Ascending aorta (tissue), 2 donors: Measurements from ENCODE around the gene ABCA7. TPM values are rescaled to one million over a fixed set of nuclear protein-coding genes. Genes with fewer than 3 reads are reported as not detected.

Experiments used
- DNase-seq, 2 donors: peaks; one replicate each; pipeline ENCODE4 v3.0.0-alpha.2; 2019; ENCODE audit warnings: low spot score in 2 of 2
- H3K27ac ChIP-seq, 2 donors: fragments of 200-600 bp; sonication (generic); one replicate each; pipeline ENCODE4 v1.5.1; 2016 to 2017; ENCODE audit warnings: mild to moderate bottlenecking in 1 of 2
- H3K27me3 ChIP-seq: fragments of 200-600 bp; sonication (generic); one replicate; pipeline ENCODE4 v1.5.1; 2017
- H3K36me3 ChIP-seq, 2 donors: fragments of 200-600 bp; sonication (generic); one replicate each; pipeline ENCODE4 v1.5.1; 2016
- H3K4me1 ChIP-seq, 2 donors: fragments of 200-600 bp; sonication (generic); one replicate each; pipeline ENCODE4 v1.5.1; 2016 to 2017; ENCODE audit warnings: mild to moderate bottlenecking in 1 of 2
- H3K4me3 ChIP-seq, 2 donors: fragments of 200-600 bp; sonication (generic); one replicate each; pipeline ENCODE4 v1.5.1; 2016 to 2017; ENCODE audit warnings: mild to moderate bottlenecking in 1 of 2
- H3K9me3 ChIP-seq, 2 donors: fragments of 200-600 bp; sonication (generic); one replicate each; pipeline ENCODE4 v1.5.1; 2016
- intact Hi-C: fragments of 100-400 bp; cut with DNase I; formaldehyde crosslinking; loops from one replicate; pipeline ENCODE4 v1.15.1; 2023
- total RNA-seq: library from RNA; depleted of rRNA; stranded (reverse); fragments of >200 nt; gene quantifications from one replicate; pipeline ENCODE4 v1.1.0, GENCODE V29; 2016
- TF ChIP-seq, protein P1 (sequence below), 3 experiments: fragments of 200-600 bp in 2 of 3; fragments of 450-650 bp in 1 of 3; sonication (generic) in 2 of 3; IDR thresholded peaks; one replicate each; pipeline ENCODE4 v1.5.1; 2016 to 2019; ENCODE audit warnings: antibody characterized with exemption in 3 of 3, mild to moderate bottlenecking in 1 of 3, moderate library complexity in 1 of 3

The ABCA7 gene
- total RNA-seq, 1 donor from 2014 or later: 96.6 TPM

DNA sequence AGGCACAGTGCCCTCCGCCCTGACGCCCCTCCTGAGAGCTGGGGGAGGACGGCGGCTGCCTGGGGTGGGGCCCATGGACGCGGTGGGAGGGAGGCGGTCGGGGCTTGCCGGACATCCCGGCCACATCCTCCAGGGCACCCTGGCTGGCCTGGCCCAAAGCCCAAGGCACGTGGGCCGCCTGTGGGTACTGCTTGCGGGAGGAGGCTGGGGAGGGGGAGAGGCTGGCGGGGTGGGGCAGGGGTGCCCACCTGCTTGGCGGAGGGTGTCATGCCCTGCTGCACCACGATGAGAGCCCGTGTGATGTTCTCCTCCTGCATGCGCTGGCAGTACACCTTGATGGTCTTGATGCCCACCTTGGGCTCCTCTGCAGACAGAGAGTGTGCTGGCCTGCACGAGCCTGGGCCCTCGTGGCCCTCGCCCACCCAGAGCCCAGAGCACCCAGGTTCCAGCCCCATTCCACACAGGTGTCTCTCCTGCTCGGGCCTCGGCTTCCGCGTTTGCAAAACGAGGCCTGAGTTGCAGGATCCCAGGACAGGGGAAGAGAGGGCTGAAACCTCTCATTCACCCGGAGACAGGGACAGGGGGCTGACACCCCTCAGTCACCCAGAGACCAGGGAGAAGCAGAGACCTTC, 51.8 kb downstream of the ABCA7 start:
- H3K4me3 ChIP-seq: no peak overlapping the region
- no peak for DNase-seq
- intact Hi-C loops: no loop called here
- H3K9me3 ChIP-seq: no peaks in the 10 kb centered on the region
- no peaks in the 10 kb centered on the region for H3K27me3 ChIP-seq
- H3K27ac ChIP-seq: no peak overlapping the region
- TF ChIP-seq, protein P1, sequence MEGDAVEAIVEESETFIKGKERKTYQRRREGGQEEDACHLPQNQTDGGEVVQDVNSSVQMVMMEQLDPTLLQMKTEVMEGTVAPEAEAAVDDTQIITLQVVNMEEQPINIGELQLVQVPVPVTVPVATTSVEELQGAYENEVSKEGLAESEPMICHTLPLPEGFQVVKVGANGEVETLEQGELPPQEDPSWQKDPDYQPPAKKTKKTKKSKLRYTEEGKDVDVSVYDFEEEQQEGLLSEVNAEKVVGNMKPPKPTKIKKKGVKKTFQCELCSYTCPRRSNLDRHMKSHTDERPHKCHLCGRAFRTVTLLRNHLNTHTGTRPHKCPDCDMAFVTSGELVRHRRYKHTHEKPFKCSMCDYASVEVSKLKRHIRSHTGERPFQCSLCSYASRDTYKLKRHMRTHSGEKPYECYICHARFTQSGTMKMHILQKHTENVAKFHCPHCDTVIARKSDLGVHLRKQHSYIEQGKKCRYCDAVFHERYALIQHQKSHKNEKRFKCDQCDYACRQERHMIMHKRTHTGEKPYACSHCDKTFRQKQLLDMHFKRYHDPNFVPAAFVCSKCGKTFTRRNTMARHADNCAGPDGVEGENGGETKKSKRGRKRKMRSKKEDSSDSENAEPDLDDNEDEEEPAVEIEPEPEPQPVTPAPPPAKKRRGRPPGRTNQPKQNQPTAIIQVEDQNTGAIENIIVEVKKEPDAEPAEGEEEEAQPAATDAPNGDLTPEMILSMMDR (IDR thresholded peaks at IDR 0.05): no peak
- H3K4me1 ChIP-seq: peaks cover 11 to 12% of the 10 kb centered on the region in 2 donors
- H3K36me3 ChIP-seq: peaks cover 29 to 43% of the 10 kb centered on the region in 2 donors

DNA sequence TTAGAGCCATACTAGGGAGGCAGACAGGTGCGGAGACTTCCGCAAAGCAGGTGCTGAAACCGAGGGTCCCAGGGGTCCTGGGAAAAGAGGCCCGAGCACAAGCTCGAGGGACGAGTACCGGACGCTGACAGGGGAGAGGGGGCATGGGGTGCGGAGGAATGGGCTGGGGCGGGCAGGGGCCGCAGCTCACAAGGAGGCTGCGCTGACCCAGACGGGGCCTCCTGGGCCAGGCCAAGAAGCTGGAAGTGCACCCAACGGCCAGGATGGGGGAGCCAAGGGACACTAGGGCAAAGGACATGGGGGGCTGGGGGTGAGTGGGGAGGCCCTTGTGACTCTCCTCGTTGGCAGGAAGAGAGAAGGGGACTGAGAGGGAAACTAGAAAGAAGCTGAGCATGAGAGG, 53.4 kb downstream of the ABCA7 start:
- H3K4me3 ChIP-seq: peak overlapping the region in 1 of 2 donors; percentile 96
- DNase-seq: no peak
- TF ChIP-seq, protein P1 (IDR thresholded peaks at IDR 0.05): no peak
- H3K27me3 ChIP-seq: no peaks in the 10 kb centered on the region
- H3K9me3 ChIP-seq: no peaks in the 10 kb centered on the region
- intact Hi-C loops: no loop called here
- peaks cover 11 to 16% of the 10 kb centered on the region in 2 donors for H3K4me1 ChIP-seq
- H3K27ac ChIP-seq: no peak overlapping the region
- peaks cover 26 to 35% of the 10 kb centered on the region in 2 donors for H3K36me3 ChIP-seq

DNA sequence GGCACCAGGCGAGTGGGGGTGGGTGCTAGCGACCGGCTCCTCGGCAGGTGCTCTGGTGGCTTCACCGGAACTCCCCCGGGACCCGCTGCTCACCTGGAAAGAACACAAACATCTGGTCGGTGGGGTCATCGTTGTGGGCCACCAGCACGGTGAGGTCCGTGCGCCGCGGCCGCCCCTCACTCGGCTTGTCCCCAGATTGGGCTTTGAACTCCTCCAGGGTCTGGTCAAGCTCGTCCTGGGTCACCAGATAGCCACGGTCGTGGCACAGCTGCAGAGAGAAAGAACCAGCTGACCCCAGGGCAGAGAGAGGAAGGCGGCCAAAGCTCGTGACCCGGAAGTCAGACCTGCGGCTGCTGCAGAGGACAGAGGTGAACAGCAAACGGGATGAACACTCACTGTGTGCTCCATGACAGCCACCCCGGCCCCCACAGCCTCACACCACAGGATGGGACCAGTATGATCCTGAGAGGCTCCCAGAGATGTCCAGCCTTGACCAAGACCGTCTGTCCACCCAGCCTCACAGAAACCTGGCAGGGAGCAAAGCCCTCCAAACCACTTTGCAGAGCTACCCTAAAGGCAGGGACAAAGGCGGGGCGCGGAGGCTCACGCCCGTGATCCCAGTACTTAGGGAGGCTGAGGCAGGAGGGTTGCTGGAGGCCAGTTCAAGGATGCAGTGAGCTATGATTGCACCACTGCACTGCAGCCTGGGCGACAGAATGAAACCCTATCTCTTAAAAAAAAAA, 54.1 kb downstream of the ABCA7 start:
- intact Hi-C loops: loop anchor here (2.0 kb wide), 1 partner anchor 67 kb away; the partner anchor contains the start of gene CNN2
- DNase-seq: no peak

DNA sequence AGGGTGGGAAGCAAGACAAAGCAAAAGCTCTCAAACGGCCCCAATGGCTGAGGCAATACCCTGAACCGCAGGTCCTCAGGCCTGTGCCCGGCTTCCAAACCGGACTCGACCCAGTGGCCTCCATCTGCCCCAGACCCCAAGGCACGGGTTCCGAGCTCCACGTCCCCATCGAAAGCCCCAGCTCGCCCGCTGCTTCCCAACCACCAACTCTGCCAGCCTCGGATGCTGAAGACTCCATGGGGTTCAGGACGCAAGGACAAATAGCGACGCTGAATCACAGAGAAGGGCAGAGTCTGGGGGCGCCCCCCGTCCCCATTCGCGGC, 54.7 kb downstream of the ABCA7 start:
- Histone ChIP-seq H3K9me3 (no peaks in the 10 kb centered on the region), H3K36me3 (peaks cover 20 to 22% of the 10 kb centered on the region in 2 donors), H3K4me3 (peak overlapping the region; percentile 81 to 96), H3K27me3 (no peaks in the 10 kb centered on the region), H3K27ac (peak overlapping the region in 1 of 2 donors; percentile 42), H3K4me1 (peaks cover 15 to 24% of the 10 kb centered on the region in 2 donors)
- TF ChIP-seq, protein P1 (IDR thresholded peaks at IDR 0.05): no peak
- intact Hi-C loops: loop anchor here (2.0 kb wide), 1 partner anchor 68 kb away; the partner anchor contains the start of gene CNN2
- no peak for DNase-seq

More for the DNA sequence above, 54.1 kb downstream of the ABCA7 start:
- Histone ChIP-seq H3K4me1 (peaks cover 12 to 22% of the 10 kb centered on the region in 2 donors), H3K27me3 (no peaks in the 10 kb centered on the region), H3K27ac (no peak overlapping the region), H3K36me3 (peaks cover 22 to 28% of the 10 kb centered on the region in 2 donors), H3K9me3 (no peaks in the 10 kb centered on the region), H3K4me3 (peak overlapping the region; percentile 81 to 96)
- TF ChIP-seq, protein P1 (IDR thresholded peaks at IDR 0.05): no peak

DNA sequence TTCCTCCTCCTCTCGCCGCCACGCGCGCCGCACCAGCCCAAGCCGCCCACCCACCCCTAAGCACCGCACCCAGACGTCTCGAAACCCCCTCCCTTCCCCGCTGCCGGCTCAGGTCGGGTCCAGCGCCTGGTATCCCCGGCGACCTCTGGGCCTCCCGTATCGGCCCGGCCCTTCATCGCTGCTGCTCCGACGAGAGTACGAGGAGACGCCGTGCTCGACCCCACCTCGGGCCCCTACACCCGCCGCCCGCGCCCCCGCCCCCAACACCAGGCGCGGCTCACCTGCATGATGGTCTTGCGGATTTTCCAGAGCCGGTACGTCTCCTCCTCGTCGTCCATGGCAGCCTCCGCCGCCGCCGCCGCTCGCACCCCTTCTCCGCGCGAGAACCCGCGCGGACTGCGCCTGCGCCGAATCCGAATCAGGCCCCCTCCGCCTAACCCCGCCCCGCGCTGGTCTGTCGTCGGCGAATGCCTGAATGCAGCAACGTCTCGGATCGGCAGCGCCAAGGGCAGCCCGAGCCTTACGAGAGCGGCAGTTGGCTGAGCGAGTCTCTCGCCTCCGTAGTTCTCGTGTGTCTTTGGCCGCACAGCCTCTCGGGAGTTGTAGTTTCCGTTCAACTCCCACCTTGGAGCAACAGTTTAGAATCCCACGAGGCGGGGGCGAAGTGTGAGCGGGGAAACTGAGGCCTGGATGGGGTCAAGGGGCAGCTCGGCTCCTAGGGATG, 55.2 kb downstream of the ABCA7 start, which contains the start of gene POLR2E:
POLR2E (minus strand) TSS at position 398 of the 724 bp plus-strand sequence; CDS start at position 338, 60 bp downstream.
- intact Hi-C loops: loop anchor here (1.0 to 2.0 kb wide), 2 partner anchors 55 to 68 kb away; partner anchors contain the start of genes ABCA7 and CNN2
- H3K9me3 ChIP-seq: no peaks in the 10 kb centered on the region
- H3K27ac ChIP-seq: peak within 1 kb of the TSS; percentile 42 to 58
- DNase-seq: peak; percentile 96 to 99
- H3K27me3 ChIP-seq: no peaks in the 10 kb centered on the region
- H3K36me3 ChIP-seq: peaks cover 16 to 17% of the 10 kb centered on the region in 2 donors
- peaks cover 15 to 29% of the 10 kb centered on the region in 2 donors for H3K4me1 ChIP-seq
- peak within 1 kb of the TSS; percentile 81 to 96 for H3K4me3 ChIP-seq
- TF ChIP-seq, protein P1 (IDR thresholded peaks at IDR 0.05): no peak
